ENCODE measurements around the gene LTB4R.
A peak's percentile ranks its signal among the peaks of the same experiment; 100 is the strongest.
"Not testable (repeated sequence)": the region's sequence is repeated elsewhere in the genome, so short reads cannot be mapped to it uniquely, and the experiment has no call there.

Gene LTB4R

GRCh38 chr14:24323341-24323740, 12.0 kb downstream of the LTB4R start:
- DNase-seq (ENCODE audit: low spot score) = no peak

GRCh38 chr14:24324024-24324423, 12.7 kb downstream of the LTB4R start:
- DNase-seq (ENCODE audit: low spot score) = no peak

GRCh38 chr14:24325041-24325530, 13.8 kb downstream of the LTB4R start:
- no peak for DNase-seq (ENCODE audit: low spot score)

GRCh38 chr14:24325963-24326362, 14.7 kb downstream of the LTB4R start:
- DNase-seq (ENCODE audit: low spot score) = no peak

- DNase-seq (ENCODE audit: low spot score) = no peak
Observed at GRCh38 chr14:24327303-24327702, 16.0 kb downstream of the LTB4R start.

- DNase-seq (ENCODE audit: low spot score) = not testable (repeated sequence)
Observed at GRCh38 chr14:24327914-24328313, 16.6 kb downstream of the LTB4R start.

- DNase-seq (ENCODE audit: low spot score) = no peak
Observed at GRCh38 chr14:24329073-24329663, 17.9 kb downstream of the LTB4R start.

GRCh38 chr14:24329736-24330135, 18.4 kb downstream of the LTB4R start:
- DNase-seq (ENCODE audit: low spot score) = no peak

GRCh38 chr14:24330973-24331674, 19.8 kb downstream of the LTB4R start:
- DNase-seq (ENCODE audit: low spot score) = no peak

GRCh38 chr14:24331731-24332267, 20.5 kb downstream of the LTB4R start:
- DNase-seq (ENCODE audit: low spot score) = no peak

GRCh38 chr14:24332268-24332993, 21.1 kb downstream of the LTB4R start:
- DNase-seq (ENCODE audit: low spot score) = peak; percentile 85

GRCh38 chr14:24334431-24335291, 23.4 kb downstream of the LTB4R start, which contains the start of gene ADCY4:
Gene ADCY4, minus strand, starts transcription at chr14:24335071. Its CDS starts 419 bp downstream, at chr14:24334652.
- no peak for DNase-seq (ENCODE audit: low spot score)

- no peak for DNase-seq (ENCODE audit: low spot score)
Observed at GRCh38 chr14:24335461-24336171, 24.3 kb downstream of the LTB4R start.

- DNase-seq (ENCODE audit: low spot score) = no peak
Observed at GRCh38 chr14:24337144-24337823, 26.0 kb downstream of the LTB4R start.

- DNase-seq (ENCODE audit: low spot score) = no peak
Observed at GRCh38 chr14:24337824-24338175, 26.5 kb downstream of the LTB4R start.

GRCh38 chr14:24338843-24339242, 27.5 kb downstream of the LTB4R start:
- no peak for DNase-seq (ENCODE audit: low spot score)

- DNase-seq (ENCODE audit: low spot score) = no peak
Observed at GRCh38 chr14:24339284-24340151, 28.2 kb downstream of the LTB4R start, which contains the start of gene RIPK3. Gene RIPK3, minus strand, starts transcription at chr14:24339991. Its CDS starts 165 bp downstream, at chr14:24339826.

- no peak for DNase-seq (ENCODE audit: low spot score)
Observed at GRCh38 chr14:24340606-24341005, 29.3 kb downstream of the LTB4R start.

GRCh38 chr14:24342889-24343288, 31.6 kb downstream of the LTB4R start:
- no peak for DNase-seq (ENCODE audit: low spot score)
